ENCODE results near the gene GJA3.

The GJA3 gene

DNA sequence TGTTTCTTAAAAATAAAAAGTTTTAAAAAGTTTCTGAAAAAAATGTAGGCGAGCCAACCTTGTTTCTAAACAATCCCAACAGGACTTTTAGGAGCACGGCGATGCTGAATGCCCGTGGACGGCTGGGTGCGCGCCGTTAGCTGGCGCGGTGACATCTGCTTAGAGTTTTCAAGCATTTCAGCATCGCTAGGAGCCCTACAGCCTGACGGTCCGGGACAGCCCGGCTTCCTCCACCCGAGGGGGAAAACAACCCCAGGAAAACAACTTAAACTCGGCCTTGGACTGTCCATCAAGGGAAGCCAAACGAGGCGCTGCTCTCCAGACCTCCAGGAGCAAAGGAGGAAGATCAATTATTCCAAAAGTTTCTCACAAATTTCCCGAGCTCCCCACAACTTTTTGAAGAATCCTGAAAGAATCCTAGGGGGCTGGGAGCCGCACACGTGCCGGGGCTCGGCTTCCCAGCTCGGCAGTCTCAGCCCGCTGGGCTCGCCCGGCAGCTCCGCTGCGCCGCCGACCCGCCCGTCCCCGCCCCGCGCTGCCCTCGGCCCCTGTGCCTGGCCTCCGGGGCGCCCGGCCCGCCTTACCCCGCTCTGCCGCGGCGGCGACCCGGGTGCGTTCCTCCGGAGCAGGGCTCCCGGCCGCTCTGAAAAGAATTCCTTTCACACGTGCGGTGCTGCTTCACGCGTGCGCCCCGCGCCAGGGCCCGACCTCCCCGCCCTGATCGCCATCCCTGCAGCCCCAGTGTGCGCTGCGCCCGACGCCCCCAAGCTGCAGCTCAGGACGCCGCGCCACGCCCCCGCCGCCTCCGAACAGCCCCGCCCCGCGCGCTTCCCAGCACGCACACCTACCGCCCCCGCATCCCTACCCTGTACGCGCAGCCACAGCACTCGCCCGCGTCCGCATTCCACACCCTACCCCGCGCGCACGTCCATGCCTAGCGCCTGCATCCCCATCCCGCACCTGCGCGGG, at the start of gene GJA3:
TSS of gene GJA3 (minus strand) at position 747 of the 969 bp plus-strand sequence. CDS start 17,764 bp downstream, outside the sequence.
- TF ChIP-seq CTCF (IDR thresholded peaks at IDR 0.05; ENCODE audit: low read depth, low read length, missing control alignments) = no peak
- no peak for DNase-seq (ENCODE audit: extremely low read depth, low read depth)
- peak within 1 kb of the TSS; percentile 37 for H3K4me3 ChIP-seq (replicated peaks; ENCODE audit: low read depth, low read length)

- H3K4me3 ChIP-seq (replicated peaks; ENCODE audit: low read depth, low read length) = no peak overlapping the region
- DNase-seq (ENCODE audit: extremely low read depth, low read depth) = no peak
- TF ChIP-seq CTCF (IDR thresholded peaks at IDR 0.05; ENCODE audit: low read depth, low read length, missing control alignments) = no peak
Measured at GRCh38 chr13:20209948-20210347, 49.1 kb upstream of the GJA3 start.

DNA sequence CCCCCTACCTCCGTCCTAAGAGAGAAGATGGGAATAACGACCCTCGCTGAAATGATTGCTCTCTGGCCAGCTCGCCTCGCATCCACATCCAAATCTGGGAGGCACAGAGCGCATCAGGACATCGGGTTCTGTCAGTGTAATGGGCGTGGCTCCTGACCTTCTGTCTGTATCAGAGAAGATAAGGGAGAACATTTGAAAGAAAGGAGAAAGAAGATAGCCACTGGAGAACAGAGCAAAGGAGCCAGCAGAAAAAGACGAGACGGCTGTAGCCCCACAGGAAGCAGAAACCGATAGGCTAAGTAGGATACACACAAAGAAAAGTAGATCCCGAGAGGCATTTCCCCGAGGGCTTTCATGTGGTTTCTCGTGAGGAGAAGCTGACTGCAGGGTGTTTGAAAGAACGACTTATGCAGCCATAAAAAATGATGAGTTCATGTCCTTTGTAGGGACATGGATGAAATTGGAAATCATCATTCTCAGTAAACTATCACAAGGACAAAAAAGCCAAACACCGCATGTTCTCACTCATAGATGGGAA, 45.9 kb upstream of the GJA3 start:
- no peak overlapping the region for H3K4me3 ChIP-seq (replicated peaks; ENCODE audit: low read depth, low read length)
- no peak for TF ChIP-seq CTCF (IDR thresholded peaks at IDR 0.05; ENCODE audit: low read depth, low read length, missing control alignments)
- no peak for DNase-seq (ENCODE audit: extremely low read depth, low read depth)

- H3K4me3 ChIP-seq (replicated peaks; ENCODE audit: low read depth, low read length) = no peak overlapping the region
- no peak for TF ChIP-seq CTCF (IDR thresholded peaks at IDR 0.05; ENCODE audit: low read depth, low read length, missing control alignments)
- no peak for DNase-seq (ENCODE audit: extremely low read depth, low read depth)
Measured at GRCh38 chr13:20206065-20206697, 45.3 kb upstream of the GJA3 start.

GRCh38 chr13:20198781-20199180, 37.9 kb upstream of the GJA3 start:
- no peak for TF ChIP-seq CTCF (IDR thresholded peaks at IDR 0.05; ENCODE audit: low read depth, low read length, missing control alignments)
- DNase-seq (ENCODE audit: extremely low read depth, low read depth) = no peak
- H3K4me3 ChIP-seq (replicated peaks; ENCODE audit: low read depth, low read length) = no peak overlapping the region

- TF ChIP-seq CTCF (IDR thresholded peaks at IDR 0.05; ENCODE audit: low read depth, low read length, missing control alignments) = peak; percentile 71
- DNase-seq (ENCODE audit: extremely low read depth, low read depth) = peak; percentile 6
- no peak overlapping the region for H3K4me3 ChIP-seq (replicated peaks; ENCODE audit: low read depth, low read length)
Measured at GRCh38 chr13:20197361-20197834, 36.5 kb upstream of the GJA3 start.

Measured in HFF-Myc (cell line).